H54 (cell line): Measurements from ENCODE around the gene GLIS2.
"Not testable (repeated sequence)": the region's sequence is repeated elsewhere in the genome, so short reads cannot be mapped to it uniquely, and the experiment has no call there.

ENCODE experiments used
- DNase-seq: peaks from one replicate; pipeline ENCODE4 v3.0.0; 2011; ENCODE audit warnings: low spot score, mixed read lengths; ENCODE audit not compliant: insufficient read length
- FAIRE-seq: peaks from 3 replicates; lab custom pipeline; 2011; peaks lifted over from hg19 to GRCh38; lab: Jason Lieb, UNC
- POLR2A ChIP-seq: IDR thresholded peaks from 2 replicates; pipeline ENCODE4 v1.6.1; 2011; ENCODE audit warnings: low read depth, mild to moderate bottlenecking, low read length

GLIS2 gene

GRCh38 chr16:4328782-4329775 is 13.2 kb downstream of the GLIS2 start:
- no peak for TF ChIP-seq POLR2A
- no peak for FAIRE-seq
- no peak for DNase-seq

GRCh38 chr16:4330277-4330874 is 14.5 kb downstream of the GLIS2 start:
- FAIRE-seq: no peak
- peak; percentile 93 for DNase-seq
- no peak for TF ChIP-seq POLR2A

GRCh38 chr16:4332083-4332482 is 16.2 kb downstream of the GLIS2 start:
- no peak for DNase-seq
- FAIRE-seq: no peak

DNA sequence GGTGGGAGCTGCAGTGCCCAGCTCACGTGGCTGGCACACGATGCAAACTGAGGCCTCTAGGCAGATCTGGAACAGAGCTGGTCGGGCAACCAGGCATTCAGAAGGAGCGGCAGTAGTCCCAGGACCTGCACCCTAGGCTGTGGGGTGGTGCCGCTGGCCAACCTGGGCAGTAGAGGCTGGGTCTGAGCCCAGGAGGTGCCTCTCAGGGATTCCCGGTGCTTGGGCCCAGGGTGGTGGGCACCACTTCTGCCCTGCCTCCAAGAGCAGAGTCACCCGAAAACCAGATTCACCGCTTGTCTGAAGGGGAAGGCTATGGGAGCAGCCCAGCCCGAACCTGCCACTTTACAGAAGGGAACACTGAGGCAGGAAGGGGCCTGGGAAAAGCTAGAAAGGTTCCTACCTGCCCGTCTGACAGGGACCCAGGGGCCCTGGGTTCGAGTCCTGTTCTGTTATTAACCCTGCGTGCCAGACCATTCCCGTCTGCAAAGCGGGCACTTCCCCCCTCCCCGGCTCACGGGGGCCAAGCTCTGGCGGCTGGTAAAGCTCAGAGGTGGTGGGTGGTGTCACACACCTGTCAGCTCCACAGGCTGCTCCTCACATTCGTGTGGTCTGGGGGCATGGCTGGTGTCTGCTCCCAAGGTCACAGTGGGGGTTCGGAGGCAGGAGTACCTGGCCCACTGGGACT is 16.9 kb downstream of the GLIS2 start:
- no peak for FAIRE-seq
- TF ChIP-seq POLR2A: no peak
- DNase-seq: no peak

More at GRCh38 chr16:4332083-4332482, 16.2 kb downstream of the GLIS2 start:
- no peak for TF ChIP-seq POLR2A

DNA sequence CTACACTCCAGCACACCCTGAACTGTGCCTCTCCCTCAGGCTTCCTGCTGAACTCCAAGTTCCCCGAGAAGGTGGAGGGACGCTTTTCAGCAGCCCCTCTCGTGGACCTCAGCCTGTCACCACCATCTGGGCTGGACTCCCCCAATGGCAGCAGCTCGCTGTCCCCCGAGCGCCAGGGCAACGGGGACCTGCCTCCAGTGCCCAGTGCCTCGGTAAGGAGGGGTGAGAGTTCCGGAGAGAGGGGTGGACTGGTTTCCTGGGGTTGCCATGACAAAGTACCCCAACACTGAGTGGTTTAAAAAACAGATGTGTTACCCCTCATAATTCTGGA is 17.4 kb downstream of the GLIS2 start:
- TF ChIP-seq POLR2A: no peak
- no peak for FAIRE-seq
- DNase-seq: no peak

- DNase-seq, FAIRE-seq: not testable (repeated sequence)
Observed at GRCh38 chr16:4333714-4334113, 17.8 kb downstream of the GLIS2 start.

- DNase-seq (no peak), FAIRE-seq (no peak)
- TF ChIP-seq POLR2A: no peak
Observed at GRCh38 chr16:4334724-4335495, 19.0 kb downstream of the GLIS2 start.

GRCh38 chr16:4336701-4337539 is 21.1 kb downstream of the GLIS2 start:
- no peak for TF ChIP-seq POLR2A
- FAIRE-seq: no peak

DNA sequence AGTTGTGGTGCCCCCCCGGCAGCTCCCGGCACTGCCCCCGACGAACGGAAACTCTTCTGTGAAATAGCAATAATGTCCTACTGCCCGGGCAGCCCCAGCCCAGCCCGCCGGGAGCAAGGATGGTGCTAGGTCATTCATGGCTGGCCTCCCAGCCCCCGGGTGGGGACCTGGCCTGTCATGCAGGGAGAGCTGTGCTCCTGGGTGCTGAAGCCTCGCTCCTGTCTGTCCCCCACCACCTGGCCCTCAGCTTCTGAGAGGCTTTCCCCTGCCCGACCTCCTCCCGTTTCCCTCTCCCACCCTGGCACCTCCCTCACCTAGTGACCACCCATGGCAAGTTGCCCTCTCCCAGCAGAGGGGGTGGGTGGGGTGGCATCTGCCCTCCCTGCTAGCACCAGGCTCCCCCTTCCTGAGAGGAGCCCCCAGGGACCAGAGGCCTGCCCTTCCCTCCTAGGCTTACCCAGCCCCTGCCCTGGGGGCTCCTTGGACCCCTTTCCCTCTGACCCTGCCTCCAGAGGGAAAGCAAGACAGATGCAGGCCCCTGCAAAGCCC is 21.7 kb downstream of the GLIS2 start:
- no peak for DNase-seq
- no peak for TF ChIP-seq POLR2A
- FAIRE-seq: no peak

More at GRCh38 chr16:4336701-4337539, 21.1 kb downstream of the GLIS2 start:
- DNase-seq: no peak

GRCh38 chr16:4338125-4338582 is 22.3 kb downstream of the GLIS2 start:
- TF ChIP-seq POLR2A: no peak
- DNase-seq: no peak
- FAIRE-seq: no peak

DNA sequence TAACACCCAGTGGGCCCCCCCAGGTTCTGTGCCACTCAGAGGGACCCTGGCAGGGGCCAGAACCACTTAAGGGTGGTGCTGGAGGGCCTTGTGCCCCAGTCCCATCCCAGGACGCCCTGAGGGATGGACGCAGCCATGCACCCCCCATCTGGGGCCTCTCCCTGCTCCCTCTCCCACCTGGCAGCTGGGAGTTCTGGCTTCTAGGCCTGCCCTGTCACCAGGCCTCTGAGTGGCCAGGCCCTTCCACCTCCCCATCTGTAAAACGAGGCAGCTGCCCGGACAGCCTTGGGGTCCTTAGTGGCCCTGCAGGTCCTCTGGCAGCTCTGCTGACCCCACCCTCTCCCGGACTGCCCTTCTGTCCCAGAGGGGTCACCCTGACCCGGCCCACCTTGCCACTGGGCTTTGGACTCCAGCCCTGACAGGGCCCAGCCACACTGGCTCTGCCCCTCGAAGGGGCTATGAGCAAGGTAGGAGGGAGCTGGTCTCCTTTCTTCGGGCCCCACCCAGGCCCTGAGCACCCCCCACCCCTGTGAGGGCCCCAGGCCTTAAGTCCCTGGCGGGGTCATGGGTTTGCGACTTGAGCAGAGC is 22.9 kb downstream of the GLIS2 start:
- no peak for TF ChIP-seq POLR2A
- FAIRE-seq: no peak
- no peak for DNase-seq

GRCh38 chr16:4339455-4339854 is 23.6 kb downstream of the GLIS2 start:
- no peak for DNase-seq
- no peak for FAIRE-seq
- no peak for TF ChIP-seq POLR2A

GRCh38 chr16:4339909-4340308 is 24.0 kb downstream of the GLIS2 start:
- no peak for TF ChIP-seq POLR2A
- FAIRE-seq (no peak), DNase-seq (no peak)
